Gastrocnemius medialis (tissue), 4 donors: Measurements from ENCODE around the gene NIFK.

ENCODE experiments used
- POLR2A ChIP-seq, 2 donors: fragments of 450-650 bp; IDR thresholded peaks; one replicate each; pipeline ENCODE4 v1.6.1; 2017; ENCODE audit warnings: antibody characterized with exemption in 2 of 2, mild to moderate bottlenecking in 2 of 2, moderate library complexity in 2 of 2
- TF ChIP-seq, protein P1 (sequence below), 5 experiments: fragments of 450-650 bp in 3 of 5; fragments of 200-600 bp in 2 of 5; sonication (generic) in 2 of 5; IDR thresholded peaks in 4 of 5; conservative IDR thresholded peaks in 1 of 5; 1 replicate in 4 of 5; 2 replicates in 1 of 5; pipeline ENCODE4 v1.5.1; 2016 to 2019; ENCODE audit warnings: antibody characterized with exemption in 5 of 5, mild to moderate bottlenecking in 3 of 5, moderate library complexity in 3 of 5

DNA sequence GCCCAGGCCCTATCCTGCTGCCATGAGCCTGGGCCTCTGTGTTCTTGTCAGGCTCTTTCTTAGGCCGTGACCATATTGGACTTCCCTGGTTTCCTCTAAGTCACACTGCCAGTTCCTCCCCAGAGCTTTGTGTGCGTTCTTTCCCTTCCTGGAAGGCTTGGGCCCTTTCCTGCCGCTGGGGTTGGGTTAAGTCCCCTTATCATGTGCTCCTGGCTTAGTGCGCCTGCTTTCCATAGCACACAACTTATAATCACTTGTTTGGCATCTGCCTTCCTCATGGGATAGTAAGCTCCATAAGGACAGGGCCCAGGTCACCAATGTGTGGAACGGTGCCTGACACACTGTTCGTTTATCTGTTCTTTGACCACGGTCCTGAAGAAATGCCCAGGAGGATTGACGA, 31.3 kb downstream of the NIFK start:
- TF ChIP-seq, protein P1, sequence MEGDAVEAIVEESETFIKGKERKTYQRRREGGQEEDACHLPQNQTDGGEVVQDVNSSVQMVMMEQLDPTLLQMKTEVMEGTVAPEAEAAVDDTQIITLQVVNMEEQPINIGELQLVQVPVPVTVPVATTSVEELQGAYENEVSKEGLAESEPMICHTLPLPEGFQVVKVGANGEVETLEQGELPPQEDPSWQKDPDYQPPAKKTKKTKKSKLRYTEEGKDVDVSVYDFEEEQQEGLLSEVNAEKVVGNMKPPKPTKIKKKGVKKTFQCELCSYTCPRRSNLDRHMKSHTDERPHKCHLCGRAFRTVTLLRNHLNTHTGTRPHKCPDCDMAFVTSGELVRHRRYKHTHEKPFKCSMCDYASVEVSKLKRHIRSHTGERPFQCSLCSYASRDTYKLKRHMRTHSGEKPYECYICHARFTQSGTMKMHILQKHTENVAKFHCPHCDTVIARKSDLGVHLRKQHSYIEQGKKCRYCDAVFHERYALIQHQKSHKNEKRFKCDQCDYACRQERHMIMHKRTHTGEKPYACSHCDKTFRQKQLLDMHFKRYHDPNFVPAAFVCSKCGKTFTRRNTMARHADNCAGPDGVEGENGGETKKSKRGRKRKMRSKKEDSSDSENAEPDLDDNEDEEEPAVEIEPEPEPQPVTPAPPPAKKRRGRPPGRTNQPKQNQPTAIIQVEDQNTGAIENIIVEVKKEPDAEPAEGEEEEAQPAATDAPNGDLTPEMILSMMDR (IDR thresholded peaks at IDR 0.05 in 4 of 5, conservative IDR thresholded peaks at IDR 0.05 in 1 of 5) = no peak
- no peak for TF ChIP-seq POLR2A (IDR thresholded peaks at IDR 0.05)
